22Rv1 (cell line): ENCODE measurements around the gene PRICKLE1.

Experiments
- ZFX ChIP-seq: fragments of 450-650 bp; IDR thresholded peaks from 2 replicates; pipeline ENCODE4 v1.6.1; 2017; ENCODE audit warnings: antibody characterized with exemption, borderline replicate concordance
- TF ChIP-seq, protein P1 (sequence below): fragments of 450-650 bp; IDR thresholded peaks from 2 replicates; pipeline ENCODE4 v1.5.1; 2017; ENCODE audit warnings: mild to moderate bottlenecking

DNA sequence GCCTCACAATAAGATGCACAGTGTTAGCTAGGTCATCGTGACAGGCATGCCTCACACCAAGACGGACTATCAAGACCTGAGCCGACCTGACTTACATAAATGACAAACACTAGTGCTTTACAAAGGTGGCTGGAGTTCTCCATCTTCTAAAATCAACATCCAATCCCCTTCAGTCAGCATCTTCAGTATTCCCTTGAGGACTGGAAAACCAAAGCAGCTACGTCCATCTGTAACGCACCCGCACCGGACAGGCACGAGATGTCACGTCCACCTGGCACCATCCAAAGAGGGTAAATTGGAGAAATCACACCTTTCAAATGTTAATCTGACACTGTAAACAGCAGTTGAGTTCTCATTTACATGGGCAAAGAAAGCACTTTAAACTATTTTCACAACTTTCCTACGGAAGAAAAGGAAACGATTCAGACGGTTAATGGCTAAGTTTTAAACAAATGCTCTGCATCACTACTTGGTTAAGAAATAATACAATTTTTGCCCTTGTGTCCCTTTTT, 130.2 kb downstream of the PRICKLE1 start:
- TF ChIP-seq, protein P1, sequence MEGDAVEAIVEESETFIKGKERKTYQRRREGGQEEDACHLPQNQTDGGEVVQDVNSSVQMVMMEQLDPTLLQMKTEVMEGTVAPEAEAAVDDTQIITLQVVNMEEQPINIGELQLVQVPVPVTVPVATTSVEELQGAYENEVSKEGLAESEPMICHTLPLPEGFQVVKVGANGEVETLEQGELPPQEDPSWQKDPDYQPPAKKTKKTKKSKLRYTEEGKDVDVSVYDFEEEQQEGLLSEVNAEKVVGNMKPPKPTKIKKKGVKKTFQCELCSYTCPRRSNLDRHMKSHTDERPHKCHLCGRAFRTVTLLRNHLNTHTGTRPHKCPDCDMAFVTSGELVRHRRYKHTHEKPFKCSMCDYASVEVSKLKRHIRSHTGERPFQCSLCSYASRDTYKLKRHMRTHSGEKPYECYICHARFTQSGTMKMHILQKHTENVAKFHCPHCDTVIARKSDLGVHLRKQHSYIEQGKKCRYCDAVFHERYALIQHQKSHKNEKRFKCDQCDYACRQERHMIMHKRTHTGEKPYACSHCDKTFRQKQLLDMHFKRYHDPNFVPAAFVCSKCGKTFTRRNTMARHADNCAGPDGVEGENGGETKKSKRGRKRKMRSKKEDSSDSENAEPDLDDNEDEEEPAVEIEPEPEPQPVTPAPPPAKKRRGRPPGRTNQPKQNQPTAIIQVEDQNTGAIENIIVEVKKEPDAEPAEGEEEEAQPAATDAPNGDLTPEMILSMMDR, result no peak
- no peak for TF ChIP-seq ZFX
